A172 (cell line): ENCODE results near the gene NUTM2A. TPM values are rescaled to one million over a fixed set of nuclear protein-coding genes. Genes with fewer than 3 reads are reported as not detected.
"Not testable (repeated sequence)": the region's sequence is repeated elsewhere in the genome, so short reads cannot be mapped to it uniquely, and the experiment has no call there.

Source experiments
- DNase-seq: peaks from one replicate; pipeline ENCODE4 v3.0.0-alpha.2; 2015; ENCODE audit warnings: low spot score
- total RNA-seq: library from RNA; depleted of rRNA; stranded (reverse); fragments of >200 nt; shearing (Covaris generic); gene quantifications from 2 replicates; pipeline ENCODE4 v1.2.3, GENCODE V29; 2014; rRNA removed

NUTM2A gene, protein sequence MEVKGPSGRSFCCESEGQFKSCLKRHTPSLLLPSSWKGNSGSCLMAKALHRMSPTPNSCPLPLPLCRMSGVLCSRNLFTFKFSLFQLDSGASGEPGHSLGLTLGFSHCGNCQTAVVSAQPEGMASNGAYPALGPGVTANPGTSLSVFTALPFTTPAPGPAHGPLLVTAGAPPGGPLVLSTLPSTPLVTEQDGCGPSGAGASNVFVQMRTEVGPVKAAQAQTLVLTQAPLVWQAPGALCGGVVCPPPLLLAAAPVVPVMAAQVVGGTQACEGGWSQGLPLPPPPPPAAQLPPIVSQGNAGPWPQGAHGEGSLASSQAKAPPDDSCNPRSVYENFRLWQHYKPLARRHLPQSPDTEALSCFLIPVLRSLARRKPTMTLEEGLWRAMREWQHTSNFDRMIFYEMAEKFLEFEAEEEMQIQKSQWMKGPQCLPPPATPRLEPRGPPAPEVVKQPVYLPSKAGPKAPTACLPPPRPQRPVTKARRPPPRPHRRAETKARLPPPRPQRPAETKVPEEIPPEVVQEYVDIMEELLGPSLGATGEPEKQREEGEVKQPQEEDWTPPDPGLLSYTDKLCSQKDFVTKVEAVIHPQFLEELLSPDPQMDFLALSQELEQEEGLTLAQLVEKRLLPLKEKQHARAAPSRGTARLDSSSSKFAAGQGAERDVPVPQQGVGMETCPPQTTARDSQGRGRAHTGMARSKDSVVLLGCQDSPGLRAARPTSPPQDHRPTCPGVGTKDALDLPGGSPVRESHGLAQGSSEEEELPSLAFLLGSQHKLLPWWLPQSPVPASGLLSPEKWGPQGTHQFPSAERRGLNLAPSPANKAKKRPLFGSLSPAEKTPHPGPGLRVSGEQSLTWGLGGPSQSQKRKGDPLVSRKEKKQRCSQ
- 0.26 and 0.36 TPM in 2 replicates for total RNA-seq

DNA sequence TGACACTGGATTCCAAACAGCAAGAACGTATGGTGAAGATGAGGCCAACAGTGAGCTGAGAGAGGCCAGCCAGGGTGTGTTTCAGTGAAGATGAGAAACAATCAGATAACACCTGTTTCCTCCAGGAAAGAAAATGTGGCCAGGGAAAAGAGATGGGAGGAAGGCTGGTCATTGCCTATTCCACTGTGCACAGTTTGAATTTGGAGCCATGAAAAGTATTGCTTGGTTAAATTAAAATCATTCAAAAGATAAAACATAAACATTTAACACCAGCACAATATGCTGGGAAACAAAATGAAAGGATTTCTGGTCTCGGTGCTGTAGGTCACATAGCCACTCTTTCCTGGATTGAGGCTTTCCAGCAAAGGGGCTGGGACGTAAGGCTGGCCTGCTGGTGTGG lies at the start of gene NUTM2A:
Gene NUTM2A, plus strand, starts transcription at position 301 of the 400 bp plus-strand sequence. CDS start 383 bp downstream, outside the sequence.
- not testable (repeated sequence) for DNase-seq

DNA sequence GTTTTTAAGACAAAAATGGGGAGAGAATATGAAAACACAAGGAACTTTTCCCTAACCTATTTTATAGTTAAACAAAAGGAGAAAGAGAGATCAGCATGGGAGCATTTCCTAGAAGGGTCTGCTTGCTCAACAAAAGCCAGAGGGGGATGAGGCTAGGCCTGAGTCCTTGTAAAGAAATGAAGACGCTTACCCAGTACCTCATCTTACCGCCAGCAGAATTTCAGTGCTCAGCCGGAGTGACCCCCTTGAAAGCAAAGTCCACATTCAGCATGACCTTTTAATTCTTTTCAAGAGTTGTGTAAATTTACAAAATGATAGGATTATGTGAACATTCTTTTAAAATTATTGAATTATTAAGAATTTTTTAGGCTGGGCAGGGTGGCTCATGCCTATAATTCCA lies 47.7 kb upstream of the NUTM2A start:
- not testable (repeated sequence) for DNase-seq

DNA sequence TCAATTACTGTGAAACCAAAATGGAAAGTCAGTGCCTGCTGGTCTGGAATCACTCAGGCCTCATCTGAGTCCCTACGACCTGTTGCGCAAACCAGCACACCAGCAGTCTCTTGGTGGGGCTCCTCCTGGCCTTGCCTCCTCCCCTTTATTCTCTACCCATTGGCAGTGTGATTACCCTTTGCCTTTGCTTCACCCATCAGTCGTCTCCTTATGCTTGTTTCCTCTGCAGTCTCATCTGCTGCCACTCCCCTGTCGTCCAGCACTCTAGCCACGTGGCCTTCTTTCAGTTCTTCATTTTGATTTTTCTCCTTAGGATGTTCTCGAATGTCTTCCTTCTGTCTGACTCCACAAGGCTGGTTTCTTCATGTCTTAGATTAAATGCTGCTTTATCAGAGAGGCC lies 40.8 kb upstream of the NUTM2A start:
- not testable (repeated sequence) for DNase-seq

DNA sequence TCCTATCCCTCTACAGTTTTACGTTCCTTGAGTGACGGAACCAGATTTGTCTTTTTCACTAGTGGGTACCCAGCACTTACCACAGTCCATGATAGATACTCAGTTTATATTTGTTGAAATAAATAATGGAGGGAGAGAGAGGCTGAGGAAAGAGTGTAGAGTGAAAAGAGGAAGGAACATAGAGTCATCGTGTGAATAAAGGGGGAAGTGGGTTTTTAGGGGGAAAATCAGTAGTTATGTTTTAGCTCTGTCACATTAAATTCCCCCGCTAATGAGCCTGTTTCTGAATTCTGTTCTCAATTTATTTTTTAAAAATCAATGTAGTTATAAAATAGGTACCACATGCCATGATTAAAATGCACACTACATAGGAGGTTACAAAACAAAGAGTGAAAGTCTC lies 39.2 kb upstream of the NUTM2A start:
- not testable (repeated sequence) for DNase-seq

DNA sequence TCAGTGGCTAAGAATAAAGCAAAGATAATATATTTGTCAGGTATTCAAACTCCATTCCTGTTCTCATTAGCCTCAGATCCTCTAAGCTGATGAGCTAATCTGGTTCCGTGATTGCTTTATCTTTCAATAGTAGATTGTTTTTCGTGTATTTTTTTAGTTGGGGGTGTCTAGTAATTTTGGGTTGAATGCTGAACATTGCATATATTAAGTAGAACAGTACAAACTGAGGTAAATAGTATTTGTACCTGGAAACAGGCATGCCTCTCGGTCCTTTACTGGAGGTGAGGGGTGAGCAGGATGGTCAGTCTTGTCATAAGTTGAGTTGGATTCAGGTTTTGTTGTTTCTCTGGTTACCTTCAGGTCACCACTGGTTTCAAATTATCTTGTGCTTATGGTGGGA lies 37.7 kb upstream of the NUTM2A start:
- DNase-seq: not testable (repeated sequence)

DNA sequence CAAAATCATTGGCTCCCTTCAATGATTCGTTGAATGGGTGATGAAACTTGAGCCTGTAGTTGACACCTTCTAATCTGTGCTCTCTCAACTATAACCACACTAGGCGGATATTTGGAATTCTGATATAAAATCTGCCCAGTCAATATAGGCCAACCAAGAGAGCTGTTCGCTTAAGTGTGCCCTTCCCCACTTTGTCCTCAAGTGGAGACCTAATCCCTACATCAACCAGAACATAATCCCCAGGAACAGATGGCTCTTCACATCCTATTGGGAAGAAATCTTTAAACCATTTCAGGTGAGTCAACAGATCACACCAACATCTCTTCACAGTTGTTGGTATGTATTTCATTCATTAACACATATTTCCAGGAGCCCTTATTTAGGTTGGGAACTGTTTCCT lies 33.4 kb upstream of the NUTM2A start:
- DNase-seq: not testable (repeated sequence)

DNA sequence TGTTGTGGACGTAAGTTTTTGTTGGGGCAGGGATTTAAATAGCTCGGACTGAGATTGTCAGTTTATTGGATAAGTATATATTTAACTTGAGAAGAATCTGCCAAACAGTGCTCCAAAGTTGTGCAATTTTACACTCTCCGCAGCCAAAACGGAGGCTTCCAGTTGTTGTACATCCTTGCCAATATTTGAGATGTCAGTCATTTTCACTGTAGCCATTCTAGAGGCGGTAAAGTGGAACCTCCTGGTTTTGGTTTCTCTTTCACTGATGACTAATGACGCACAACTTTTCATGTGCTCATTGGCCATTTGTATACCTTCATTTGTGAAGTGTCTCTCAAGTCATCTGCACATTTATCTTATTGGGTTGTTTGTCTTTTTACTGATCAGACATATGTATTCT lies 24.3 kb upstream of the NUTM2A start:
- peak; percentile 65 for DNase-seq

DNA sequence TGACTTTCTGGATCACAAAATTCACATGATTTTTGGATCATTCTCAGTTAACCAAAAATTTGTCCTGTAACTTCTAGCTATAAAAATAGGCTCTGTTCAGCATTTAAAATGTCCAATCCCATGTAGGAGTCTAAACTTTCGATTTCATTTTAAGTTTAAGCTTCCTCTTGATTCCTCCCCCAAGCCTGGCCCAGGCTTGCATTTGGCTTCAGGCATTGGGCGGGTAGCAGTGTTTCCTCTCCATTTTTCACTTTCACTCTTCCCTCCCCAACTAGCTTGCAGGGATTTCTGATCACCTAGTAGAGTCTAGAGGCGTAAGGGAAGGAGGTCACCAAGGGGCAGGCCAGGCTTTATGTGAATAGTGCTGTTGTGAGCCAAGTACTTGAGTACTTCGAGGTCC lies 20.4 kb upstream of the NUTM2A start:
- DNase-seq: not testable (repeated sequence)

DNA sequence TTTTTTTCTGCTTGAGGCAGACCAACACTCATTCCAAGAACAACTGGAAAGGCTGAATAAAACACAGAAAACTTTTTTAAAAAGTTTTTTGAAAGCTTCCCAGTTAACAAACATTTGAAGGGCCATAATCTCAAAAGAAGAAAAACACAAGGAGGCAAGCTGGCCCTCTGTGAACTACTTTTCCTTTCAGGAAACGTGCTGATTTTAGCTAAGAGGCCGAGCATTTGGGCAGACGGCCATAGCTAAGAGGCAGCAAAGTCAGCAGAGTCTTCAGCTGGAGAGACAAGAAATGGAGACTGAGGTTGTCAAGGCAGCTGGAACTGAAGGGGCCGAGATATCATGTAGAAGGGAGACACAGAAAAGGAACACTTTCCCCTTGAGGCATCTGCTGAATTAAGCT lies 18.3 kb upstream of the NUTM2A start:
- DNase-seq: not testable (repeated sequence)

DNA sequence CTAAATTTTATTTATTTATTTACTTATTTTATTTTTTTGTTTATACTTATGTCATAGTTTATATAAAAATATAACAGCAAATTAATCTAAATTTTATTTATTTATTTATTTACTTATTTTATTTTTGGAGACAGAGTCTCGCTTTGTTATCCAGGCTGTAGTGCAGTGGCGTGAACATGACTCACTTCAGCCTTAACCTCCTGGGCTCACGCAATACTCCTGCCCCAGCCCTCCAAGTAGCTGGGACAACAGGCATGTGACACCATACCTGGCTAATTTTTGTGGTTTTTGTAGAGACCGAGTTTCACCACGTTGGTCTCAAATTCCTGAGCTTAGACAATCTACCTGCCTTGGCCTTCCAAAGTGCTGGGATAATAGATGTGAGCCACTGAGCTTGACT lies 14.9 kb upstream of the NUTM2A start:
- DNase-seq: peak; percentile 4

DNA sequence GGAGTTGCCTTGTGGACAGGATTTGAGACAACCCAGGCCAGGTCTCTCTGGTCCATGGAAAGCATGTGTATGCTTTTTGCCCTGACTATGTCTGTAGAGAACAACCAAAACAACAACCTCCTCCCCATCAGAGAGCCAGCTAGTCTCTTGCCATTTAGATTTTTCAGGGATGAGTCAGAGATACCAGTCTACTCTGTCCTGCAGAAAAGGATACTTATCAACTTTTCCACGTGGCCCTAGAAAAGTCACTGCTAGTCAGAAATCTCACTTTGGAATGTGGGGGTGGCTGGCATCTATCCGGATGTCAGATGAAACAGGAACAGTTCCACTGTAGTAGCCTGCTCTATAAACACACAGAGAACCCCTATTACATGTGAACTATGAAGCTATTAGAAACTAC lies 13.4 kb upstream of the NUTM2A start:
- DNase-seq: peak; percentile 79

DNA sequence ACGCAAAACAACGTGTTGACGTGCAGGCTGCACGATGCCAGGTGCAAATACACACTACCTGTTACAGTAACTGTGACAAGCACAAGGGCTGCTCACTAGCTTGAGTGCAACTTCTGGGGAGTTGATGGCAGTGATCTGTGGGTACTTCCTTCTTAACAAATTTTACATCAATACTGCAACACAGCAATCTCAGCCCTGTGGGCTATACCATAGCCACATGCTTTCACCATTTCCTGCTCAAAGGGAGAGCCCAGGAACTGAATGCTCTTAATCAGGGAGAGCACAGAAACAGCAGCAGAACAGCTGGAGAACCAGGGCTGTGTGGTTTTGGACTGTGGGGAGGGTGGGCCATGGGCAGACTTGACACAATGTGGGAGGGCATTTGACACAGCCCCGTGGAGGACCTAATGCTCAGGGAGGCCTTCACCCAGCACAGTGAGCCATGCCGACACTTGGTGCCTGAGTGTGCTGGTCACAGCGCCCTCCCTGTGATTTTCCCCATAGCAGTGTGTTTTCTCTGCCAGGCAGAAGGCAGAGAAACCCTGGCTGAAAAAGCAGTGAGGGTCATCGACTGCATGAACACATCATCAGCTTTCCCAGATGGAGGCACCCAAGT lies 12.0 kb upstream of the NUTM2A start:
- not testable (repeated sequence) for DNase-seq

DNA sequence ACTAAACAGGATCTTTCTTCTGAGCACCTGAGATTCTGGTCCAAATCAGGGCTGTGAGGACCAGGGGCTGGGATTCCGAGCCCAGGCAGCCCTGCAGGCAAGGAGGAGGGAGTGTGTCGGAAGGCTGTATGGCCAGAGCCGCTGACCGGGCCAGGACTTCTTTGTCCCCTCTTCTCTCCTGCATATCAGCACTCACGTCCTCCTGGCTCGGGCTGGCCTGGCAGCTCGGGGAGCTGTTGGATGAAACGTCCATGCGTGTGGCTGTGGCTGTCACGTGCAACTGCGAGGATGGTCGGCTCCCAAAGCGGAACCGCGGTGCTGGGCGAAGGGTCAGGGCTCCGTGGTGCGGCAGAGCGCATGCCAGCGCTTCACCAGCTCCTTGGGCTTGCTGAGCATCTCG lies 11.4 kb upstream of the NUTM2A start:
- not testable (repeated sequence) for DNase-seq

DNA sequence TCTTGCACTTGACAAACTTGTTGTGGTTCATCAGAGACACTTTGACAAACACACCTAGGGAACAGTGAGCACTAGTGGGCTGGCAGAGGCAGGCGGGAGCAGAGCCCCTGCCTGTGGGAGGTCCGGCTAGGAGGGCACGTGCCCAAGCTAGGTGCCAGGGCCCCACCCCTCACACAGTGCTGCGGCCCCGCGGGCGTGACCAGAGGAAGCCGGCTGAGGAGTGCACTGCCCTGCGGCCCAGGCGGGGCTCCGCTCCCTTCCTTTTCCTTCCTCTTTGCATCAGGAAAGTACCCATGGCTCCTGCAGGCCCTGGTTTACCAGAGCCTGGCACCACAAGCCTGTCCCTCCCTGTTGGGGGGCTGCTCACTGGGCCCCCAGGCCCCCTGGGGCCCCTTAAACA lies 9.1 kb upstream of the NUTM2A start:
- not testable (repeated sequence) for DNase-seq

DNA sequence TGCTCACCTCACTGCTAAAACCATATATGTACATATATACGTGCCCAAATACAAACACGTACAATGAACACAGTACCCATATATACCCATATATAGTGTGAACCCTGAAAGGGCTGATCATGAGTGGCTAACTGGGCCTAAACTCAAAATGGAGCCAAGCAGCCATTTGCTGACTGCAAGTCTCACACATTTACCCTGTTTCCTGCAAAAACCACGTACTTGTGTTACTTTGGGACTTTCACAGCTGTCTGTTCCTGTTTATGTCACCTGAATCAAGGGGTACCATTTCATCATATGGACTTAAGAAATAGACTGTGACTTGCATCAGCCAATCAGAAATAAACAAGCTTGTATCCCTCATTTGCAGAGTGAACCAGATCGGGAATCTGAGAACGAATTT lies 5.9 kb upstream of the NUTM2A start:
- not testable (repeated sequence) for DNase-seq

DNA sequence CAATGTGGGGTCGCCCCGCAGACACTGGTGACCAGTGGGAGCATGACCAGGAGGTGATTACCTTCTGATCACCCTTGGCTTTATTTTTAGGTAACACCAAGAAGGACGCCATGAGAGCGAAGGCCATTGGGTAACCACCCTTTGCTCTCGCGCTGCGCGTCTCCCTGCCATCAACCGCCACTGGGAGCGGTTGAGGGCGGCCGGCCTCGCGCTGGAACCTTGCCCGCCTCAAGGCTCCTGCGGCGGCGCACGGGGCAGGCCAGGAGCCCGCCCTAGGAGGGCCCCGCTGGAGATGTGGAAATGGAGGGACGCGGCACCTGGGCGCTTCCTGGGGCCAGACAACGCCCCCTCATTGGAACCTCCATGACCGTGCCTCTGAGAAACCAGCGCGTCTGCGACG lies 2.5 kb upstream of the NUTM2A start:
- DNase-seq: not testable (repeated sequence)

DNA sequence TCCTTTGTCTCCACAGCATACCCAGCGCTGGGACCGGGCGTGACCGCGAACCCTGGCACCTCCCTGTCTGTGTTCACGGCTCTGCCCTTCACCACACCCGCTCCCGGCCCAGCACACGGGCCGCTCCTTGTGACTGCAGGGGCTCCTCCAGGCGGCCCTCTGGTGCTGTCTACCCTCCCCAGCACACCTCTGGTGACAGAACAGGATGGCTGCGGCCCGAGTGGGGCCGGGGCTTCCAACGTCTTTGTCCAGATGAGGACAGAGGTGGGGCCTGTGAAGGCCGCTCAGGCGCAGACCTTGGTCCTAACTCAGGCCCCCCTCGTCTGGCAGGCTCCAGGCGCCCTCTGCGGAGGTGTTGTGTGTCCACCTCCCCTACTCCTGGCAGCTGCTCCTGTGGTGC lies 3.0 kb downstream of the NUTM2A start:
- DNase-seq: not testable (repeated sequence)

DNA sequence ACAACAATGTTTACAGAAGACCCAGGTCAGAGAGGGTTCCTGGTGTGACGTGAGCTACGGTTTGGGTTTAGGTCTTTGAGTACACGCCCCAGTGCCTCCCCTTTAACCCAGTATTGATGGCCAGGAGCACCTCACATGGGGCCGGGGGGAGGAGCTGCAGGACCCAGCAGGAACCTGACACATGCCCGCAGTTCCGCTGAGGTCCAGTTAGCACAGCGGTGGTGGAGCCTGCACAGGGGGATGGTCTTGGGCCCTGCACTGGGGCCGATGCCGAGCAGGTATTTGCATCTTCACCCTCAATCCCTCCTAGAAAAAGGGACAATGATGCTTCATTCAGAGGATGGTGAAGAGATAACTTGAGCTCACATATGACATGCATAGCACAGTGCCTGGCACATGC lies 4.0 kb downstream of the NUTM2A start:
- DNase-seq: not testable (repeated sequence)

DNA sequence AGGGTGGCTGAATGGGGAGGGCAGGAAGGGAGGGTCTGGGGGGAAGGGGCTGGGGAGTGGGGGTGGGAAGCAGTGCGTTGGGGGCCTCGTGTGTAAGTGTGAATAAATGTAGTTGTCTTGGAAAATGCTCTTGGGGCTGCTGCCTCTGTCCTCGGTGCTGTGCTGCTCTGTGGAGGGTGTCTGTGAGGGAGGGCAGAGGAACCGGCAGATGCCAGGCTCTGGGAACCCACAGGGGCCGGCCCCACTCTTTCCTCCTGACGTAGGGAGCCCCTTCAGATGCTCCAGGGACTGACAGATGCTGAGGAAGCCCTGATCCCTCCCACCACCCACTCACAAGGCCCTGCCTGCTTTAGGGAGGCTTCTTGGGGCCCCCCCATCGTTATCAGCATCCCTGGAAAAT lies 9.6 kb downstream of the NUTM2A start:
- DNase-seq: not testable (repeated sequence)

DNA sequence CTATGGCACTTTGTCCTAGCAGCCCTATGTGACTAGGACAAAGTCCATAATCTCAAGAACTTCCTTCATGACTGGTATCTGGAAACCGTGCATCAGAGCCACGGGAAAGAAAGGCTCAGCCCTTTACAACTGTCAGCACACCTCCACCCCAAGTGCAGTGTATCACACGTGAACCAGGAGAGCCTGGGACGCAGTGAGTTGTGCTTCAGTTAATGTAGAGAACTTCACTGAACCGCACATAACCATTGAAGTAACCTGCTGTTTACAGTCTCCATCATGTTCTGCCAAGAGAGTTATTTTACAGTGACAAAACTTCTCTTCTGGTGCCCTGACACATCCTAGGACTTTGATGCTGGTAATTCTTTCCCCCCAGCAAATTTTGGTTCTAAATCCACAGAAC lies 12.0 kb downstream of the NUTM2A start:
- not testable (repeated sequence) for DNase-seq

DNA sequence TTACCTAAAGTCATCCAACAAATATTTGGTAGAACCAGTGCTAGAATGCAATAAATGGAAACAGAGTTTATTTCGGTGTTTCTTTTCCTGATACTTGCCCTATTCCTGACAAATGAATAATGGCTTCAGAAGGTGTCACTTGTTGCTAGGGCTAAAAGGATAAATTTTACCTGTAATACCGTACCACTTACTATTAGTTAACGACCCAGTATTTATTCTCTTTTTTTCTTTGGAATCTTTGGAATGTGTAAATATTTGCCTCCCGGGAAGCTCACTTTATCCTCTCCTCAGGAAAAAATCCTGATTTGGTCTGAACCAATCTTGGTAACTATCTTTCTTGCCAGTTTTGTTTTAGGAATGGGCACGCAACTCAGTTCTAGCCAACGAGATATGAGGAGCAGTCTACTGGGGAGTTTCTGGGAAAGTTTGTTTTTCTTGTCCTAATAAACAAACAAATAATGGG lies 14.1 kb downstream of the NUTM2A start:
- DNase-seq: not testable (repeated sequence)

DNA sequence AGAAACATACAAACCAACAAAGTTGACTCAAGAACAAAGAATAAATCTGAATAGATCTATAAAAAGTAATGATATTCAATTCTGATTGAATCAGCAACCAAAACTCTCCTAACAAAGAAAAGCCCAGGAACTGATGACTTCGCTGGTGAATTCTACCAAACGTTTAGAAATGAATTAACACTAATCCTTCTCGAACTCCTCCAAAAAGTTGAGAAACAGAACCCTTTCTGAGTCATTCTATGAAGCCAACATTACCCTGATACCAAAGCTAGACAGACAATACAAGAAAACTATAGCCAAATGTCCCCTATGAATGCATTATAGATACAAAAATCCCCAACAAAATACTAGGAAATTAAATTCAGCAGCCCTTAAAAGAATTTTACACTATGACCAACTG lies 16.9 kb downstream of the NUTM2A start:
- DNase-seq: not testable (repeated sequence)
